ENCODE measurements around the gene FOXRED2. TPM values are rescaled to one million over a fixed set of nuclear protein-coding genes. Genes with fewer than 3 reads are reported as not detected.

Gene FOXRED2
- total RNA-seq, 1 donor from 2014 or later, result 23.1 TPM

GRCh38 chr22:36491155-36491554 lies 15.7 kb downstream of the FOXRED2 start:
- H3K36me3 Mint-ChIP-seq (ENCODE audit: low read depth), result peaks cover 6% of the 10 kb centered on the region
- no peaks in the 10 kb centered on the region for H3K4me1 Mint-ChIP-seq (ENCODE audit: low read depth)
- no peak for DNase-seq (ENCODE audit: low spot score)
- no peak overlapping the region for H3K27ac Mint-ChIP-seq (ENCODE audit: unreplicated experiment)
- no peak for TF ChIP-seq CTCF (IDR thresholded peaks at IDR 0.05)
- H3K9me3 Mint-ChIP-seq (ENCODE audit: low read depth), result no peaks in the 10 kb centered on the region
- no peak overlapping the region for H3K4me3 Mint-ChIP-seq (ENCODE audit: unreplicated experiment)
- H3K27me3 Mint-ChIP-seq (ENCODE audit: low read depth), result no peaks in the 10 kb centered on the region

GRCh38 chr22:36486619-36487384 lies 20.0 kb downstream of the FOXRED2 start:
- peak; percentile 85 for TF ChIP-seq CTCF (IDR thresholded peaks at IDR 0.05)
- DNase-seq (ENCODE audit: low spot score), result no peak
- no peak overlapping the region for H3K4me3 Mint-ChIP-seq (ENCODE audit: unreplicated experiment)

DNA sequence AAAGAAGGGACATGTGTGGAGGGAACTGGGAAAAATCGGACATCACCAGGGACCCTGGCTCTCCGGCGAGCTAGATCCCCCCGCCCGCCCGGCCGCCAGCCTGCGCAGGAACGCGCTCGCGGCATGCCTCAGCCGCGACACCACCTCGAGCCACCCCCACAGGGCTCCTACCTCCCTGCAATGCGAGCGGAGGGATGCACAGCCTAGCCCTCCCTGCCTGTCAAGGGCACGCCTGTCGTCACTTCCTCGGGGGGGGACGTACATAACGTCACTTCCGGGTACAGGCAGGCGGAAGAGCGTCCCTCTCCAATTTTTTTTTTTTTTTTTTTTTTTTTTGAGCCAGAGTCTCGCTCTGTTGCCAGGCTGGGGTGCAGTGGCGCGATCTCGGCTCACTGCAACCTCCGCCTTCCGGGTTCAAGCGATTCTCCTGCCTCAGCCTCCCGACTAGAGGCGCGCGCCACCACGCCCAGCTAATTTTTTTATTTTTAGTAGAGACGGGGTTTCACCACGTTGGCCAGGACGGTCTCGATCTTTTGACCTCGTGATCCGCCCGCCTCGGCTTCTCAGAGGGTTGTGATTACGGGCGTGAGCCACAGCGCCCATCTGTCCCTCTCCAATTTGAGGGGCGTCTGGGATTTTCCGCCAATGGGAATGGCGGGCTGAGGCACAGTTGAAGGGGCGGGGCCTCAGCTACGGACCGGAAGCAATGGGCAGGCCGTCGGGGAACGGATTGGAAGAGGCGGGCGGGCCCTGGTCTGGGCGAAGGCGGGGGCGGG lies 25.3 kb downstream of the FOXRED2 start, which contains the start of gene TXN2:
Gene TXN2 (minus strand): TSS at position 248 of the 776 bp plus-strand sequence. CDS start 803 bp downstream, outside the sequence.
- peaks cover 19% of the 10 kb centered on the region for H3K4me1 Mint-ChIP-seq (ENCODE audit: low read depth)
- peak within 1 kb of the TSS; percentile 93 for H3K27ac Mint-ChIP-seq (ENCODE audit: unreplicated experiment)
- no peak for DNase-seq (ENCODE audit: low spot score)
- H3K9me3 Mint-ChIP-seq (ENCODE audit: low read depth), result no peaks in the 10 kb centered on the region
- TF ChIP-seq CTCF (IDR thresholded peaks at IDR 0.05), result no peak
- H3K36me3 Mint-ChIP-seq (ENCODE audit: low read depth), result peaks cover 6% of the 10 kb centered on the region
- peak within 1 kb of the TSS; percentile 85 for H3K4me3 Mint-ChIP-seq (ENCODE audit: unreplicated experiment)
- no peaks in the 10 kb centered on the region for H3K27me3 Mint-ChIP-seq (ENCODE audit: low read depth)

More at GRCh38 chr22:36486619-36487384, 20.0 kb downstream of the FOXRED2 start:
- no peaks in the 10 kb centered on the region for H3K9me3 Mint-ChIP-seq (ENCODE audit: low read depth)
- no peak overlapping the region for H3K27ac Mint-ChIP-seq (ENCODE audit: unreplicated experiment)
- peaks cover 8% of the 10 kb centered on the region for H3K4me1 Mint-ChIP-seq (ENCODE audit: low read depth)
- no peaks in the 10 kb centered on the region for H3K27me3 Mint-ChIP-seq (ENCODE audit: low read depth)
- H3K36me3 Mint-ChIP-seq (ENCODE audit: low read depth), result peaks cover 1% of the 10 kb centered on the region

DNA sequence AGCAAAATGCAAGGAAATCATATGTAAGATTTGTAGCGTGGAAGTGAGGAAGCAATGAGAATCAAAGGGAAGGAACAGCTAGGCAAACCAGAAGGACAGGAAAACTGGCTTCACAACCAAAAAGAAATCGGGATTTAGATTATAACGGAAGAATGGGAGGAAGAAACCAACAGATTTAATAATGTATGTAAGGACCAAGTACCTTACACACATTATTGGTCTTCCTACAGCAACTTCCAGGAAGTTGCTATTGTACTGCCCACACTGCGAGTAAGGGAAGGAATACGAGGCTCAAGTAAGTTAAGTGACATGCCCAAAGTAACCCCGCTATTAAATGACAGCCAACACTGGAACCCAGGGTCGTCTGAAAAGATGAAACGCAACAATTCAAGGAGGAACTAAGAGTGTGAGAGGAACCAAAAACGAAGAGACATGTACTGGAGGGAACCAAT lies 25.9 kb downstream of the FOXRED2 start:
- peak overlapping the region; percentile 85 for H3K4me3 Mint-ChIP-seq (ENCODE audit: unreplicated experiment)
- no peak for DNase-seq (ENCODE audit: low spot score)
- H3K27me3 Mint-ChIP-seq (ENCODE audit: low read depth), result no peaks in the 10 kb centered on the region
- H3K27ac Mint-ChIP-seq (ENCODE audit: unreplicated experiment), result peak overlapping the region; percentile 93
- TF ChIP-seq CTCF (IDR thresholded peaks at IDR 0.05), result no peak
- H3K4me1 Mint-ChIP-seq (ENCODE audit: low read depth), result peaks cover 19% of the 10 kb centered on the region
- no peaks in the 10 kb centered on the region for H3K9me3 Mint-ChIP-seq (ENCODE audit: low read depth)
- peaks cover 10% of the 10 kb centered on the region for H3K36me3 Mint-ChIP-seq (ENCODE audit: low read depth)

- H3K36me3 Mint-ChIP-seq (ENCODE audit: low read depth), result peaks cover 25% of the 10 kb centered on the region
- no peak overlapping the region for H3K27ac Mint-ChIP-seq (ENCODE audit: unreplicated experiment)
- no peaks in the 10 kb centered on the region for H3K9me3 Mint-ChIP-seq (ENCODE audit: low read depth)
- no peaks in the 10 kb centered on the region for H3K27me3 Mint-ChIP-seq (ENCODE audit: low read depth)
- peaks cover 19% of the 10 kb centered on the region for H3K4me1 Mint-ChIP-seq (ENCODE audit: low read depth)
- no peak for TF ChIP-seq CTCF (IDR thresholded peaks at IDR 0.05)
- no peak overlapping the region for H3K4me3 Mint-ChIP-seq (ENCODE audit: unreplicated experiment)
- DNase-seq (ENCODE audit: low spot score), result no peak
Measured at GRCh38 chr22:36478966-36479365, 27.9 kb downstream of the FOXRED2 start.

All from chondrocyte (in vitro differentiated cells).